ENCODE measurements around the gene LYPD4.
A peak's percentile ranks its signal among the peaks of the same experiment; 100 is the strongest.
"Not testable (repeated sequence)": the region's sequence is repeated elsewhere in the genome, so short reads cannot be mapped to it uniquely, and the experiment has no call there.

The LYPD4 gene

GRCh38 chr19:41876847-41877832, 32.7 kb upstream of the LYPD4 start, which contains the start of gene CD79A:
TSS of gene CD79A (plus strand) at chr19:41877279. CDS start at chr19:41877305, 26 bp downstream.
- 0 out of 2 replicates have a peak within 1 kb of the TSS, but pooled peaks have one; percentile 26 for H3K4me2 ChIP-seq
- H3K9ac ChIP-seq = no peak within 1 kb of the TSS

DNA sequence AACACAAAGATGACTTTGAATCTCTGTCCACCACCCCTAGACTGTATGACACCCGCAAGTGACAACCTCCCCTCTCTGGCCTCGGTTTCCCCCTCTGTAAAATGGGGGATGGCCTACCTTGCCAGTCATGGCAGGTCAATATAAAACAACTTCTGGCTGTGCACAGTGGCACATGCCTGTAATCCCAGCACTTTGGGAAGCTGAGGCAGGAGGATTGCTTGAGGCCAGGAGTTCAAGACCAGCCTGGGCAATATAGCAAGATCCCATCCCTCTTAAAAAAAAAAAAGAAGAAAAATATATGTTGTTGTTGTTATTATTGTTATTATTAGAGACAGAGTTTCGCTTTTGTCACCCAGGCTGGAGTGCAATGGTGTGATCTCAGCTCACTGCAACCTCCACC, 31.5 kb upstream of the LYPD4 start:
- not testable (repeated sequence) for H3K36me3 ChIP-seq (ENCODE audit: insufficient read depth); H3K9ac ChIP-seq; H4K20me1 ChIP-seq (ENCODE audit: insufficient read depth); H2AFZ ChIP-seq (ENCODE audit: low read depth); H3K4me2 ChIP-seq; H3K27me3 ChIP-seq (ENCODE audit: insufficient read depth, low read depth); H3K27ac ChIP-seq; H3K79me2 ChIP-seq (ENCODE audit: insufficient read depth, low read depth); H3K4me3 ChIP-seq (IDR thresholded peaks at IDR 0.05; ENCODE audit: insufficient read depth, low read depth, low read length)
- peaks cover 41% of the 10 kb centered on the region for H3K4me1 ChIP-seq (ENCODE audit: low read depth, poor library complexity, severe bottlenecking)

More at GRCh38 chr19:41876847-41877832, 32.7 kb upstream of the LYPD4 start, which contains the start of gene CD79A:
- Histone ChIP-seq H3K27me3 (ENCODE audit: insufficient read depth, low read depth) (peaks cover 3% of the 10 kb centered on the region; the same call in 1 of the 2 replicates), H3K4me1 (ENCODE audit: low read depth, poor library complexity, severe bottlenecking) (peaks cover 31% of the 10 kb centered on the region), H2AFZ (ENCODE audit: low read depth) (no peak within 1 kb of the TSS), H4K20me1 (ENCODE audit: insufficient read depth) (no peaks in the 10 kb centered on the region), H3K36me3 (ENCODE audit: insufficient read depth) (no peaks in the 10 kb centered on the region), H3K79me2 (ENCODE audit: insufficient read depth, low read depth) (no peaks in the 10 kb centered on the region), H3K4me3 (IDR thresholded peaks at IDR 0.05; ENCODE audit: insufficient read depth, low read depth, low read length) (no peak within 1 kb of the TSS), H3K27ac (no peak within 1 kb of the TSS)
- TF ChIP-seq, protein P1, sequence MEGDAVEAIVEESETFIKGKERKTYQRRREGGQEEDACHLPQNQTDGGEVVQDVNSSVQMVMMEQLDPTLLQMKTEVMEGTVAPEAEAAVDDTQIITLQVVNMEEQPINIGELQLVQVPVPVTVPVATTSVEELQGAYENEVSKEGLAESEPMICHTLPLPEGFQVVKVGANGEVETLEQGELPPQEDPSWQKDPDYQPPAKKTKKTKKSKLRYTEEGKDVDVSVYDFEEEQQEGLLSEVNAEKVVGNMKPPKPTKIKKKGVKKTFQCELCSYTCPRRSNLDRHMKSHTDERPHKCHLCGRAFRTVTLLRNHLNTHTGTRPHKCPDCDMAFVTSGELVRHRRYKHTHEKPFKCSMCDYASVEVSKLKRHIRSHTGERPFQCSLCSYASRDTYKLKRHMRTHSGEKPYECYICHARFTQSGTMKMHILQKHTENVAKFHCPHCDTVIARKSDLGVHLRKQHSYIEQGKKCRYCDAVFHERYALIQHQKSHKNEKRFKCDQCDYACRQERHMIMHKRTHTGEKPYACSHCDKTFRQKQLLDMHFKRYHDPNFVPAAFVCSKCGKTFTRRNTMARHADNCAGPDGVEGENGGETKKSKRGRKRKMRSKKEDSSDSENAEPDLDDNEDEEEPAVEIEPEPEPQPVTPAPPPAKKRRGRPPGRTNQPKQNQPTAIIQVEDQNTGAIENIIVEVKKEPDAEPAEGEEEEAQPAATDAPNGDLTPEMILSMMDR (conservative IDR thresholded peaks at IDR 0.05; ENCODE audit: low read depth, low read length) = no peak

- peaks cover 6% of the 10 kb centered on the region; the same call in 1 of the 2 replicates for H3K79me2 ChIP-seq (ENCODE audit: insufficient read depth, low read depth)
- H4K20me1 ChIP-seq (ENCODE audit: insufficient read depth) = peaks cover 16% of the 10 kb centered on the region
- TF ChIP-seq, protein P1 (conservative IDR thresholded peaks at IDR 0.05; ENCODE audit: low read depth, low read length) = peak; percentile 71
- no peak overlapping the region for H3K9ac ChIP-seq
- H3K36me3 ChIP-seq (ENCODE audit: insufficient read depth) = peaks cover 14% of the 10 kb centered on the region; the same call in 1 of the 2 replicates
- H3K27ac ChIP-seq = no peak overlapping the region
- no peak overlapping the region for H2AFZ ChIP-seq (ENCODE audit: low read depth)
- H3K4me2 ChIP-seq = no peak overlapping the region
- H3K4me1 ChIP-seq (ENCODE audit: low read depth, poor library complexity, severe bottlenecking) = peaks cover 70% of the 10 kb centered on the region
- no peak overlapping the region for H3K4me3 ChIP-seq (IDR thresholded peaks at IDR 0.05; ENCODE audit: insufficient read depth, low read depth, low read length)
- H3K27me3 ChIP-seq (ENCODE audit: insufficient read depth, low read depth) = no peaks in the 10 kb centered on the region
Observed at GRCh38 chr19:41872775-41873647, 28.5 kb upstream of the LYPD4 start.

GRCh38 chr19:41872384-41872774, 27.9 kb upstream of the LYPD4 start:
- Histone ChIP-seq H3K4me3 (IDR thresholded peaks at IDR 0.05; ENCODE audit: insufficient read depth, low read depth, low read length) (no peak overlapping the region), H3K36me3 (ENCODE audit: insufficient read depth) (peaks cover 14% of the 10 kb centered on the region; the same call in 1 of the 2 replicates), H4K20me1 (ENCODE audit: insufficient read depth) (peaks cover 20% of the 10 kb centered on the region), H3K27ac (no peak overlapping the region; the same call in 1 of the 2 replicates), H3K4me1 (ENCODE audit: low read depth, poor library complexity, severe bottlenecking) (peaks cover 72% of the 10 kb centered on the region), H3K27me3 (ENCODE audit: insufficient read depth, low read depth) (no peaks in the 10 kb centered on the region), H2AFZ (ENCODE audit: low read depth) (no peak overlapping the region), H3K4me2 (no peak overlapping the region), H3K79me2 (ENCODE audit: insufficient read depth, low read depth) (peaks cover 12% of the 10 kb centered on the region; the same call in 1 of the 2 replicates), H3K9ac (no peak overlapping the region)
- TF ChIP-seq, protein P1 (conservative IDR thresholded peaks at IDR 0.05; ENCODE audit: low read depth, low read length) = no peak

All from KMS-11 (cell line).